Measurements from ENCODE around the gene FAM25A.

The FAM25A gene

GRCh38 chr10:87059401-87059800 is 39.3 kb downstream of the FAM25A start:
- DNase-seq = no peak

- no peak for DNase-seq
These were observed 40.3 kb downstream of the FAM25A start for GRCh38 chr10:87060280-87060928.

GRCh38 chr10:87064651-87065050 is 44.6 kb downstream of the FAM25A start:
- DNase-seq = peak in 40 of 58 donors; percentile 6 to 80 (median 34)

GRCh38 chr10:87066178-87066577 is 46.1 kb downstream of the FAM25A start:
- DNase-seq = no peak

GRCh38 chr10:87066865-87067264 is 46.8 kb downstream of the FAM25A start:
- DNase-seq = no peak

GRCh38 chr10:87068281-87068680 is 48.2 kb downstream of the FAM25A start:
- DNase-seq = no peak

- DNase-seq = no peak
These were observed 52.4 kb downstream of the FAM25A start for GRCh38 chr10:87072449-87072848.
